ENCODE results near the gene ZNF516. TPM values are rescaled to one million over a fixed set of nuclear protein-coding genes. Genes with fewer than 3 reads are reported as not detected.

The ZNF516 gene
- polyA plus RNA-seq, 2 of the 4 experiments (the other 2 are of a cell fraction), result 3.9 to 4.9 TPM

DNA sequence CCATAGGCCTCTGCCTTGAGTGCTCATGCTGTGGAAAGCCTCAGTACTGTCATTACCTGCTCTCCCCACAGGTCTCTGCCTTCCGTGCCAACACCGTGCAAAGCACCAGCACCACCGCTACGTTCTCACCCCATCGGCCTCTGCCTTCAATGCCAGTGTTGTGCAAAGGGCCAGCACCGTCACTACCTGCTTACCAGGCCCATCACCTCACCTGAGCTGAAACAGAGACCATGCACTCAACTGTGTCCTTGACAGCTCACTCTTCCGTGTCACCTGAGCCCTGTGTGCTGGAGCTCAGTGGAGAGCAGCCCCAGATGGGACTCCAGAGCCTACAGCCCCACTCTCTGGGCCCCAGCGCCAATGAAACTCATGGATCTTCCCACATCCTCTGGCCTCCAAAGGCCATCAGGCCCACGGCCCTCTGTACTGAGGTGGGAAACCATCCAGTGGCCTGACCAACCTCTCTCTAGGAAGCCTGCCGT lies 62.7 kb downstream of the ZNF516 start:
- FAIRE-seq (no peak), ATAC-seq (no peak), DNase-seq (ENCODE audit: low read depth in 1 of 2, low spot score in 1 of 2) (no peak)
- Histone ChIP-seq H3K4me2 (no peak overlapping the region), H3K9me3 (no peaks in the 10 kb centered on the region), H3K27ac (no peak overlapping the region), H3K4me3 (no peak overlapping the region), H3K4me1 (no peaks in the 10 kb centered on the region)
- POLR2A ChIA-PET, result no interaction called here
- CTCF ChIA-PET, result no interaction called here
- no peak for TF ChIP-seq MYC (IDR thresholded peaks at IDR 0.05; ENCODE audit: borderline replicate concordance, low read length)
- no peak for TF ChIP-seq PBX3 (IDR thresholded peaks at IDR 0.05)
- TF ChIP-seq FOXS1 (CRISPR knock-in tag; IDR thresholded peaks at IDR 0.05), result no peak
- TF ChIP-seq, protein P1, sequence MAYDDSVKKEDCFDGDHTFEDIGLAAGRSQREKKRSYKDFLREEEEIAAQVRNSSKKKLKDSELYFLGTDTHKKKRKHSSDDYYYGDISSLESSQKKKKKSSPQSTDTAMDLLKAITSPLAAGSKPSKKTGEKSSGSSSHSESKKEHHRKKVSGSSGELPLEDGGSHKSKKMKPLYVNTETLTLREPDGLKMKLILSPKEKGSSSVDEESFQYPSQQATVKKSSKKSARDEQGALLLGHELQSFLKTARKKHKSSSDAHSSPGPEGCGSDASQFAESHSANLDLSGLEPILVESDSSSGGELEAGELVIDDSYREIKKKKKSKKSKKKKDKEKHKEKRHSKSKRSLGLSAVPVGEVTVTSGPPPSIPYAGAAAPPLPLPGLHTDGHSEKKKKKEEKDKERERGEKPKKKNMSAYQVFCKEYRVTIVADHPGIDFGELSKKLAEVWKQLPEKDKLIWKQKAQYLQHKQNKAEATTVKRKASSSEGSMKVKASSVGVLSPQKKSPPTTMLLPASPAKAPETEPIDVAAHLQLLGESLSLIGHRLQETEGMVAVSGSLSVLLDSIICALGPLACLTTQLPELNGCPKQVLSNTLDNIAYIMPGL (CRISPR knock-in tag; IDR thresholded peaks at IDR 0.05; ENCODE audit: borderline replicate concordance), result no peak
- no peak for TF ChIP-seq BHLHE40 (IDR thresholded peaks at IDR 0.05; ENCODE audit: low read depth, low read length)
- TF ChIP-seq SREBF2 (IDR thresholded peaks at IDR 0.05), result no peak
- no peak for TF ChIP-seq ZC3H11A (IDR thresholded peaks at IDR 0.05)
- TF ChIP-seq USF2 (IDR thresholded peaks at IDR 0.05), result no peak
- TF ChIP-seq CEBPB (IDR thresholded peaks at IDR 0.05), result no peak
- no peak for TF ChIP-seq RFX5 (IDR thresholded peaks at IDR 0.05)
- TF ChIP-seq, protein P2, sequence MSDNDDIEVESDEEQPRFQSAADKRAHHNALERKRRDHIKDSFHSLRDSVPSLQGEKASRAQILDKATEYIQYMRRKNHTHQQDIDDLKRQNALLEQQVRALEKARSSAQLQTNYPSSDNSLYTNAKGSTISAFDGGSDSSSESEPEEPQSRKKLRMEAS (IDR thresholded peaks at IDR 0.05), result no peak
- no peak for TF ChIP-seq NPAS2 (CRISPR knock-in tag; IDR thresholded peaks at IDR 0.05; ENCODE audit: borderline replicate concordance)
- no peak for TF ChIP-seq ZNF302 (CRISPR knock-in tag; IDR thresholded peaks at IDR 0.05)
- no peak for TF ChIP-seq NR3C1 (IDR thresholded peaks at IDR 0.05)
- TF ChIP-seq EHMT2 (IDR thresholded peaks at IDR 0.05; ENCODE audit: low read depth), result no peak
- TF ChIP-seq PHF8 (IDR thresholded peaks at IDR 0.05; ENCODE audit: borderline replicate concordance, low read depth), result no peak
- TF ChIP-seq HDAC2 (IDR thresholded peaks at IDR 0.05), result no peak
- no peak for TF ChIP-seq HEYL (CRISPR knock-in tag; IDR thresholded peaks at IDR 0.05)
- 80% methylated on average over 2 of the region's 10 CpGs for WGBS (ENCODE audit: missing lambda C conversion rate)

- POLR2A ChIA-PET, result no interaction called here
- no peak overlapping the region for H3K27ac ChIP-seq
- no peak for ATAC-seq
- FAIRE-seq, result no peak
- WGBS (ENCODE audit: missing lambda C conversion rate), result 97% methylated on average over 23 of the region's 29 CpGs
- TF ChIP-seq HEYL (CRISPR knock-in tag; IDR thresholded peaks at IDR 0.05), result no peak
- no peak for TF ChIP-seq CEBPB (IDR thresholded peaks at IDR 0.05)
- no peak for TF ChIP-seq HOXB13 (CRISPR knock-in tag; IDR thresholded peaks at IDR 0.05; ENCODE audit: low read depth)
- TF ChIP-seq ZNF302 (CRISPR knock-in tag; IDR thresholded peaks at IDR 0.05), result no peak
- TF ChIP-seq FOXS1 (CRISPR knock-in tag; IDR thresholded peaks at IDR 0.05), result no peak
- TF ChIP-seq SREBF2 (IDR thresholded peaks at IDR 0.05), result no peak
- no peak for TF ChIP-seq CBX2 (IDR thresholded peaks at IDR 0.05; ENCODE audit: borderline replicate concordance, low read depth)
- TF ChIP-seq TFCP2L1 (CRISPR knock-in tag; IDR thresholded peaks at IDR 0.05), result no peak
- no peak for TF ChIP-seq ZC3H11A (IDR thresholded peaks at IDR 0.05)
- TF ChIP-seq TP53 (CRISPR knock-in tag; IDR thresholded peaks at IDR 0.05), result no peak
- TF ChIP-seq SMC3 (IDR thresholded peaks at IDR 0.05), result no peak
- TF ChIP-seq POLR2AphosphoS2 (conservative IDR thresholded peaks at IDR 0.05; ENCODE audit: low read length), result no peak
- TF ChIP-seq, protein P3, sequence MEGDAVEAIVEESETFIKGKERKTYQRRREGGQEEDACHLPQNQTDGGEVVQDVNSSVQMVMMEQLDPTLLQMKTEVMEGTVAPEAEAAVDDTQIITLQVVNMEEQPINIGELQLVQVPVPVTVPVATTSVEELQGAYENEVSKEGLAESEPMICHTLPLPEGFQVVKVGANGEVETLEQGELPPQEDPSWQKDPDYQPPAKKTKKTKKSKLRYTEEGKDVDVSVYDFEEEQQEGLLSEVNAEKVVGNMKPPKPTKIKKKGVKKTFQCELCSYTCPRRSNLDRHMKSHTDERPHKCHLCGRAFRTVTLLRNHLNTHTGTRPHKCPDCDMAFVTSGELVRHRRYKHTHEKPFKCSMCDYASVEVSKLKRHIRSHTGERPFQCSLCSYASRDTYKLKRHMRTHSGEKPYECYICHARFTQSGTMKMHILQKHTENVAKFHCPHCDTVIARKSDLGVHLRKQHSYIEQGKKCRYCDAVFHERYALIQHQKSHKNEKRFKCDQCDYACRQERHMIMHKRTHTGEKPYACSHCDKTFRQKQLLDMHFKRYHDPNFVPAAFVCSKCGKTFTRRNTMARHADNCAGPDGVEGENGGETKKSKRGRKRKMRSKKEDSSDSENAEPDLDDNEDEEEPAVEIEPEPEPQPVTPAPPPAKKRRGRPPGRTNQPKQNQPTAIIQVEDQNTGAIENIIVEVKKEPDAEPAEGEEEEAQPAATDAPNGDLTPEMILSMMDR (IDR thresholded peaks at IDR 0.05), result no peak
- no peak for TF ChIP-seq ZSCAN20 (CRISPR knock-in tag; IDR thresholded peaks at IDR 0.05)
- TF ChIP-seq NPAS2 (CRISPR knock-in tag; IDR thresholded peaks at IDR 0.05; ENCODE audit: borderline replicate concordance), result no peak
- TF ChIP-seq HDAC2 (IDR thresholded peaks at IDR 0.05), result no peak
- TF ChIP-seq BCL3 (IDR thresholded peaks at IDR 0.05), result no peak
- TF ChIP-seq HES2 (IDR thresholded peaks at IDR 0.05), result no peak
- TF ChIP-seq JUNB (IDR thresholded peaks at IDR 0.05), result no peak
- no peak for DNase-seq (ENCODE audit: low read depth in 1 of 2, low spot score in 1 of 2)
- no peaks in the 10 kb centered on the region for H3K4me1 ChIP-seq
- no peaks in the 10 kb centered on the region for H3K9me3 ChIP-seq
- no peak overlapping the region for H3K4me2 ChIP-seq
- CTCF ChIA-PET, result interaction anchor here (0.7 kb wide), 1 partner anchor 33 kb away, joined by 3 read pairs; no protein-coding TSS in a partner anchor
- no peak overlapping the region for H3K4me3 ChIP-seq
Observed at GRCh38 chr18:76431437-76432273, 63.4 kb downstream of the ZNF516 start.

All from A549 (cell line).